GM12864 (cell line): ENCODE data around the gene APLN.

Experiments
- DNase-seq: peaks from one replicate; pipeline ENCODE4 v3.0.0-alpha.2; 2011; ENCODE audit warnings: low read depth
- H3K4me3 ChIP-seq: 2 replicates; pipeline ENCODE4 v1.5.1; 2011; ENCODE audit warnings: mild to moderate bottlenecking, low read depth, low read length, control low read depth
- TF ChIP-seq, protein P1 (sequence below): IDR thresholded peaks from 2 replicates; pipeline ENCODE4 v1.5.1; 2011; ENCODE audit warnings: low read depth, mild to moderate bottlenecking, moderate library complexity, low read length, control low read depth, inconsistent platforms; ENCODE audit errors: missing control alignments

Gene APLN

DNA sequence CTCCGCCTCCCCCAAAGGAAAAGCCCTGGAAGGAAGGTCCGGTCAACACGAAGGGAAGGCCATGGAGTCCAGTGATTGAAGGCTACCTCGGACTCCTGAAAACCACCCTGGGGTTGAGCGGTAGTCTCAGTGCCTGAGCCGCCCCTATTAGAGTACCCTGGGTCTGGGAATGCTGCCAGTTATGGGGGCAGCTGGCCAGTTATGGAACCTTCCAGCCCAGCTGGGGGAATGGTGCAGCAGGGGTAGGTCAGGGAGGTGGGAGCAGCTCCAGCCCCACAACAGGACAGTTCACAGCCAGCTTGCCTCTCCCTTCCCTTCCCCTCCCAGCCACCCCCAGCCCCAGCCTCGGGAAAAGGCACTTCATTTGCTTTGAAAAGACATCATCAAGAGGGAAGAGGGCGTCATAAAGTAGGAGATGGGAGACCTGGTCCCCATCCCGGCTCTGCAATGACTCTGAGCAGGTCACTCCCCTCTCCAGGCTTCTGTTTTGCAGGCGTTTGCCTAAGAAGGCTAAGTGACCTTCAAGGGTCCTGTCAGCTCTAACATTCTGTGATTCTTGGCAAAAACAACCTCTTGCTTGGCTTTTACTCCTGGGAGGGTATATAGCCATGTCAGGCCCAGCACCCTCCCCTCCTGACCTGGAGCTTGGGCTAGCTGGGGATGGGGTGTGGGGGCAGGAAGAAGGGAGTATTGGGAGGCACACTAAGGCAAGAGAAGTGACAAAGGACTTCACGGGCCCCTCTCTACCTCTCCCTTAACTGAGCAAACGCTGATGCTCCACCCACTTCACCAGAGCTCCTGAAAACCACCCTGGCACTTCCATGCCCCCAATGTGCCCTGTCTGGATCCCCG, 8.0 kb downstream of the APLN start:
- no peak overlapping the region for H3K4me3 ChIP-seq
- TF ChIP-seq, protein P1, sequence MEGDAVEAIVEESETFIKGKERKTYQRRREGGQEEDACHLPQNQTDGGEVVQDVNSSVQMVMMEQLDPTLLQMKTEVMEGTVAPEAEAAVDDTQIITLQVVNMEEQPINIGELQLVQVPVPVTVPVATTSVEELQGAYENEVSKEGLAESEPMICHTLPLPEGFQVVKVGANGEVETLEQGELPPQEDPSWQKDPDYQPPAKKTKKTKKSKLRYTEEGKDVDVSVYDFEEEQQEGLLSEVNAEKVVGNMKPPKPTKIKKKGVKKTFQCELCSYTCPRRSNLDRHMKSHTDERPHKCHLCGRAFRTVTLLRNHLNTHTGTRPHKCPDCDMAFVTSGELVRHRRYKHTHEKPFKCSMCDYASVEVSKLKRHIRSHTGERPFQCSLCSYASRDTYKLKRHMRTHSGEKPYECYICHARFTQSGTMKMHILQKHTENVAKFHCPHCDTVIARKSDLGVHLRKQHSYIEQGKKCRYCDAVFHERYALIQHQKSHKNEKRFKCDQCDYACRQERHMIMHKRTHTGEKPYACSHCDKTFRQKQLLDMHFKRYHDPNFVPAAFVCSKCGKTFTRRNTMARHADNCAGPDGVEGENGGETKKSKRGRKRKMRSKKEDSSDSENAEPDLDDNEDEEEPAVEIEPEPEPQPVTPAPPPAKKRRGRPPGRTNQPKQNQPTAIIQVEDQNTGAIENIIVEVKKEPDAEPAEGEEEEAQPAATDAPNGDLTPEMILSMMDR, result no peak
- no peak for DNase-seq

DNA sequence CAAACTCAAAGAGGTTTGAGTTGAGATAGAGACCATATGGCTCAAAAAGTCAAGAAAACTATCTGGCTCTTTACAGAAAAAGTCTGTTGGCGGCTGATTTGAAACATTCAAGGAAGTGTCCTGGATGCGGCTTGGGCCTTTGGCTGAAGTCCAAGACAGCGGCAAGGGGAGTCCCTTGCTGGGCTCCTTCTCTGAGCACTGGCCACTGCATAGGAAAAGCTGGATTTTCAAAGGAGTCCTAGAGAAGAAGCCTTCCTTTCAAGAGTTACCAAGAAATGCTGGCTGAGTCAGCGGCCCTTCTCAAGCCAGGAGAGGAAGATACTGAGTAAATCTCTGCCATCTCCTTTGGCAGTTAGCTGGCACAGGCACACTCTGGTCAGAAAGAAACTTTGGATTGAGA, 12.1 kb downstream of the APLN start:
- no peak overlapping the region for H3K4me3 ChIP-seq
- TF ChIP-seq, protein P1, result no peak
- no peak for DNase-seq

DNA sequence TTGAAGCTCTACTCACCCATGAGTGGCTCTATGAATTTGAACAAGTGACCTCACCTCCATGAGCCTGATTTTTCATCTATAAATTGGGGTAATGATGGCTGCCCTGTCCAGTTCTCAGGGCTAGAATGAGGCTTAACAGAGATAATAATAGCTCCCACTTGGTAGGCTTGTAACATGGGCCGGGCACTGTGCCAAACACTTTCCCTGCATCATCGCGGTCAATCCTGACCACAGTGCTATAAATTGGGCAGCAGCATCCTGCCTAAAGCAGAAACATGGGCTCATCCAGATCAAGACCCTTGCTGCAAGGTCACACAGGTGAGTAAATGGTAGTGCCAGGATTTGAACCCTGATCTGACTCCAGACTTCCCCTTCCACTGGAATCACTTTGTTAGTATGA, 12.8 kb downstream of the APLN start:
- H3K4me3 ChIP-seq, result no peak overlapping the region
- no peak for DNase-seq
- TF ChIP-seq, protein P1, result no peak

DNA sequence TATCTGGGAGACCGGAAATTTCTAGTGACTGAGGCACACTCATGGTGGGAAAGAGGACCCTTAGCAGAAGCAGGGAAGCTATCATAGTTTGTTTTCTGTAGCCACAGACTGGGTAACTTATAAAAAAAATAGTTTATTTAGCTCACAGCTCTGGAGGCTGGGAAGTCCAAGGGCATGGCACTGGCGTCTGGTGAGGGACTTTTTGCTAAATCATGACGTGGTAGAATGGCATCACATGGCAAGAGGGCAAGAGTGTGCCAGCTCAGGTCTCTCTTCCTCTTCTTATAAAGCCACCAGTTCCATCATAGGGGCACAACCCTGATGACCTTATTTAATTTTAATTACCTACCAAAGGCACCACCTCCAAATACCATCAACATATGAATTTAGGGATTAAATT, 13.3 kb downstream of the APLN start:
- no peak overlapping the region for H3K4me3 ChIP-seq
- TF ChIP-seq, protein P1, result no peak
- no peak for DNase-seq

DNA sequence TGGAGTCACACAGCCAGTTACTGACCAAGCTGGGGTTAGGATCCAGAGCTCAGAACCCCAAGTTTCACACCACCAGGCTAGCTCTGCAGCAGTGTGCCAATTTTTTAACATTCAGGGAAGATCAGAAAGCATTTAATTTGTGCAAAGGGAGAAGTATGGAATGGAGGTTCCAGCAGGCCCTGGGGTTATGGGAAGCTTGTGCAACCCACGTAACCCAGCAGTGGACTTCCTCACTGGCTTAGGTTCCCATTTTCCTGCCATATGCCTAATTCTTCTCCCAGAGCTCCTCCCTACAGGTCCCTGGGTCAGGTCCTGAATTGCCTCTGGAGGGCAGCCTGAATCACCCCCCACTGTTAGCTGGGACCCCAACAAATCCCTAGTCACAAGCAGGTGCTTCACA, 14.0 kb downstream of the APLN start:
- DNase-seq, result no peak
- no peak overlapping the region for H3K4me3 ChIP-seq
- TF ChIP-seq, protein P1, result no peak

DNA sequence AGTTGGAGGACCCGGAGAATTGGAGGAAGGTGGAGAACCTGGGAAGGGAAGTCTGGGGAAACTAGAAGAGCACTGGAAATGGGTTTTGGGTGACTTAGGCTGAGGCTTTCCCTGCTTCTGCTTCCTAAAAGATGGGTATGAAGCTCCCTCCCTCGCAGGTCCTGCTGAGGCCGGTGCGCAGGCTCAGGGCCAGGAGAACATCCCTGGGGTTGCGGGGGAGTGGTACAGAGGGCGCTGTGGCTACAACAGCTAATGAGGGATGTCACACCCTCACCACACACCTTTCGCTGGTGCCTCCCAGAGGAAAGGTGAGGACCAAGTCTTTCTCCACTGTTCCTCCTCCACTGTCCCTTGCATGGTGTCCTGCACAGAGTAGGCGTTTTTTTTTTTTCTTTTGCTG, 15.8 kb downstream of the APLN start:
- H3K4me3 ChIP-seq, result no peak overlapping the region
- TF ChIP-seq, protein P1, result no peak
- no peak for DNase-seq
